CD4-positive, alpha-beta T cell (primary cell): ENCODE measurements around the gene SLC5A11. TPM values are rescaled to one million over a fixed set of nuclear protein-coding genes. Genes with fewer than 3 reads are reported as not detected.

Source experiments
- ATAC-seq: fragments of 200-7000 bp; cut with Tn5 transposase; one replicate; pipeline ENCODE4 v1.10.0; 2022; ENCODE audit warnings: mild to moderate bottlenecking; ENCODE audit not compliant: poor library complexity
- CTCF ChIA-PET: fragments of 350-600 bp; sonication (Branson Sonifier 250); formaldehyde crosslinking; loops from one replicate; lab custom pipeline; 2021; ENCODE audit warnings: antibody characterized with exemption, inconsistent platforms; lab: Charles Lee
- POLR2A ChIA-PET: fragments of 350-600 bp; sonication (Branson Sonifier 250); formaldehyde crosslinking; loops from one replicate; lab custom pipeline; 2021; ENCODE audit warnings: antibody characterized with exemption, inconsistent platforms; lab: Charles Lee
- DNase-seq, 14 experiments: peaks; one replicate each; pipeline ENCODE4 v3.0.0-alpha.2; 2013 to 2020; ENCODE audit warnings: mixed read lengths in 2 of 14
- H3K27ac ChIP-seq, 2 donors: one replicate each; pipeline versions ENCODE4 v1.5.1 to v1.7.0; 2013; ENCODE audit warnings: low read length in 2 of 2, low read depth in 1 of 2, mild to moderate bottlenecking in 1 of 2
- H3K27me3 ChIP-seq, 2 experiments: 1 replicate in 1 of 2; 2 replicates in 1 of 2; pipeline versions ENCODE4 v1.6.1 to v1.7.0; 2013; ENCODE audit warnings: low read length in 2 of 2, control low read depth in 1 of 2, mild to moderate bottlenecking in 1 of 2, moderate library complexity in 1 of 2; ENCODE audit not compliant: insufficient read depth in 2 of 2, control insufficient read depth in 1 of 2
- H3K36me3 ChIP-seq: one replicate; pipeline ENCODE4 v1.6.1; 2013; ENCODE audit warnings: low read length, control low read depth; ENCODE audit not compliant: insufficient read depth
- H3K4me1 ChIP-seq: one replicate; pipeline ENCODE4 v1.6.1; 2013; ENCODE audit warnings: low read length, control low read depth; ENCODE audit not compliant: insufficient read depth
- H3K4me3 ChIP-seq: one replicate; pipeline ENCODE4 v1.5.1; 2013; ENCODE audit warnings: mild to moderate bottlenecking, low read length, moderate library complexity
- H3K9me3 ChIP-seq, 2 experiments: 1 replicate in 1 of 2; 2 replicates in 1 of 2; pipeline versions ENCODE4 v1.6.1 to v1.7.0; 2013; ENCODE audit warnings: low read length in 2 of 2, mild to moderate bottlenecking in 2 of 2, control low read depth in 1 of 2, moderate library complexity in 1 of 2; ENCODE audit not compliant: control insufficient read depth in 1 of 2, insufficient read depth in 1 of 2
- H3K27ac Mint-ChIP-seq: one replicate; pipeline ENCODE4 v1.8.0; 2020; ENCODE audit warnings: mixed read lengths
- H3K27me3 Mint-ChIP-seq: one replicate; pipeline ENCODE4 v1.8.0; 2021; ENCODE audit warnings: mixed read lengths
- H3K36me3 Mint-ChIP-seq: one replicate; pipeline ENCODE4 v1.8.0; 2021; ENCODE audit warnings: low read depth, mixed read lengths
- H3K4me1 Mint-ChIP-seq: one replicate; pipeline ENCODE4 v1.8.0; 2021; ENCODE audit warnings: low read depth, mixed read lengths
- H3K4me3 Mint-ChIP-seq: one replicate; pipeline ENCODE4 v1.8.0; 2020; ENCODE audit warnings: mild to moderate bottlenecking, mixed read lengths
- H3K9me3 Mint-ChIP-seq: one replicate; pipeline ENCODE4 v1.8.0; 2020; ENCODE audit warnings: mixed read lengths
- CTCF ChIP-seq: fragments of 200-600 bp; IDR thresholded peaks from one replicate; pipeline ENCODE4 v1.8.0; 2022; ENCODE audit warnings: antibody characterized with exemption, mild to moderate bottlenecking
- intact Hi-C, 2 experiments: fragments of 100-400 bp; cut with DNase I in 1 of 2; cut with micrococcal nuclease in 1 of 2; formaldehyde crosslinking; loops; one replicate each; pipeline versions ENCODE4 v1.15.1 to v1.9.0; 2023 to 2025; cut with DNase I, micrococcal nuclease
- total RNA-seq, 174 experiments: library from RNA in 2 of 174; stranded (reverse) in 2 of 174; gene quantifications; one replicate each; pipeline ENCODE4 v1.2.3 and lab custom pipeline; 2021 to 2026

The SLC5A11 gene
- total RNA-seq, 2 experiments from 2014 or later: 0.11 to 0.44 TPM

- TF ChIP-seq CTCF: no peak
- H3K36me3 ChIP-seq: no peaks in the 10 kb centered on the region
- no peaks in the 10 kb centered on the region for H3K27me3 ChIP-seq
- H3K4me3 ChIP-seq: no peak overlapping the region
- Mint-ChIP-seq H3K9me3 (no peaks in the 10 kb centered on the region), H3K36me3 (no peaks in the 10 kb centered on the region), H3K27ac (no peak overlapping the region), H3K4me3 (no peak overlapping the region), H3K4me1 (no peaks in the 10 kb centered on the region), H3K27me3 (peaks cover 3% of the 10 kb centered on the region)
- no peak for DNase-seq
- H3K27ac ChIP-seq: no peak overlapping the region
- no peaks in the 10 kb centered on the region for H3K4me1 ChIP-seq
- peaks cover 0 to 4% of the 10 kb centered on the region in 2 experiments for H3K9me3 ChIP-seq
- ChIA-PET POLR2A (interaction anchor here (0.6 kb wide), 1 partner anchor 57 kb away, joined by 5 read pairs; no protein-coding TSS in a partner anchor), CTCF (no interaction called here)
- intact Hi-C loops: no loop called here
- no peak for ATAC-seq
Measured at GRCh38 chr16:24853169-24853824, 7.5 kb downstream of the SLC5A11 start.

- ChIA-PET CTCF (no interaction called here), POLR2A (no interaction called here)
- ATAC-seq (no peak), DNase-seq (no peak)
- H3K4me3 ChIP-seq: no peak overlapping the region
- H3K27ac Mint-ChIP-seq: no peak overlapping the region
- TF ChIP-seq CTCF: no peak
- H3K4me1 ChIP-seq: no peaks in the 10 kb centered on the region
- no peak overlapping the region for H3K27ac ChIP-seq
- no peaks in the 10 kb centered on the region for H3K36me3 Mint-ChIP-seq
- intact Hi-C loops: no loop called here
- H3K9me3 ChIP-seq: peaks cover 0 to 4% of the 10 kb centered on the region in 2 experiments
- H3K4me3 Mint-ChIP-seq: no peak overlapping the region
- H3K36me3 ChIP-seq: no peaks in the 10 kb centered on the region
- no peaks in the 10 kb centered on the region for H3K27me3 ChIP-seq
- no peaks in the 10 kb centered on the region for H3K4me1 Mint-ChIP-seq
- peaks cover 7% of the 10 kb centered on the region for H3K27me3 Mint-ChIP-seq
- H3K9me3 Mint-ChIP-seq: no peaks in the 10 kb centered on the region
Measured at GRCh38 chr16:24853830-24854229, 8.1 kb downstream of the SLC5A11 start.

GRCh38 chr16:24854607-24855171, 8.9 kb downstream of the SLC5A11 start:
- no peaks in the 10 kb centered on the region for H3K4me1 ChIP-seq
- no peaks in the 10 kb centered on the region for H3K27me3 ChIP-seq
- no peak for ATAC-seq
- H3K9me3 ChIP-seq: peaks cover 0 to 4% of the 10 kb centered on the region in 2 experiments
- no peaks in the 10 kb centered on the region for H3K36me3 ChIP-seq
- TF ChIP-seq CTCF: no peak
- H3K4me3 ChIP-seq: no peak overlapping the region
- no peak overlapping the region for H3K4me3 Mint-ChIP-seq
- H3K27me3 Mint-ChIP-seq: peaks cover 11% of the 10 kb centered on the region
- no peaks in the 10 kb centered on the region for H3K36me3 Mint-ChIP-seq
- intact Hi-C loops: no loop called here
- DNase-seq: no peak
- no peaks in the 10 kb centered on the region for H3K9me3 Mint-ChIP-seq
- H3K4me1 Mint-ChIP-seq: no peaks in the 10 kb centered on the region
- H3K27ac ChIP-seq: no peak overlapping the region
- H3K27ac Mint-ChIP-seq: no peak overlapping the region
- POLR2A ChIA-PET: no interaction called here
- CTCF ChIA-PET: no interaction called here
